ENCODE results near the gene NMNAT2.
"Not testable (repeated sequence)": the region's sequence is repeated elsewhere in the genome, so short reads cannot be mapped to it uniquely, and the experiment has no call there.

NMNAT2 gene

DNA sequence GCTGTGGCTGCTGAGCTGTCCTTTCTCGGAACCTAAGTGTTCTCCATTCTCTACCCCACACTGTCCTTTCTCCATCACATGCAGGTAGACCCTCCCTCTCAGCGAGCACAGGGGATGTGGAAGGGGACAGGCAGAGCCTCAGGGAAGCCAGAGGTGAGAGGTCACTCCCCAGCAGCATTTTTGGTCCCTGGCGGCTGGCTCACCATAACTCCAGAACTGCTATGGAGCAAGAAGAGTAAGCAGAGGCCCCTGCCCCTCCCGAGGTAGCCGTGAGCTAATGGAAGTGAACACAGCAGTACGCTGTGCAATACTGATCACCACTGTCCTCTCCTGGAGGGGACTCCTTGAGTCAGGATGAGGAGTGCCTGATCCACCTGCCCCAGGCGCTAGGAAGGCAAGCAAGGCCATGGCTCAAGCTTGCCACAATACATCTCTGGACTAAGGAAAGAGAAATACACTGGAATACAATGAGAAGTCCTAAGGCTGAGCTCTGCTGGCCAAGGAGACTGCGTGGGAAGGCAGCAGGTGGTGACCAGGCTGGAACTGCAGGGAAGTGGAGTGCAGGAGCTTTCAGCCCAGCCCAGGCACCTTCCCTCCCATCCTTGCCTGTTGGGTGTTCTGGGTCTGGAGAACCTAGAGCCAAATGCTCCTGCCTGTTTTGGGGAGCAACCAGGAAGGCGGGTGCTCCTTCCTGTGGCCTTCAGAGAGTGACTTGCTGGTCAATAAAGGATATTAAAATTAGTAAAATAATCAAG is 135.9 kb downstream of the NMNAT2 start:
- no peak for DNase-seq

- peak; percentile 77 for DNase-seq
Observed at GRCh38 chr1:183281553-183282091, 136.6 kb downstream of the NMNAT2 start.

DNA sequence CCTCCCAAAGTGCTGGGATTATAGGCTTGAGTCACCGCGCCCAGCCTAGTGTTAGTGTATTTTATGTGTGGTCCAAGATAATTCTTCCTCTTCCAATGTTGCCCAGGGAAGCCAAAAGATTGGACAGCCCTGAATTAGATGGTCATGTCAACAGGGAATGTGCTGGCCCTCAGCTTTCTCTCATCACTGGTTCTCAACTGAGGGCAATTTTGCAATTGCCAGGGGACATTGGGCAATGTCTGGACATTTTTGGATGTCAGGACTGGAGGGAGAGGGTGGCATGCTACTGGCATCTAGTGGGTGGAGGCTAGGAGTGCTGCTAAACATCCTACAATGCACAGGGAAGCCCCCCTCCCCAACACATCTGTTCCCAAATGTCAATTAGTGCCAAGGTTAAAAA is 137.1 kb downstream of the NMNAT2 start:
- DNase-seq: no peak

DNA sequence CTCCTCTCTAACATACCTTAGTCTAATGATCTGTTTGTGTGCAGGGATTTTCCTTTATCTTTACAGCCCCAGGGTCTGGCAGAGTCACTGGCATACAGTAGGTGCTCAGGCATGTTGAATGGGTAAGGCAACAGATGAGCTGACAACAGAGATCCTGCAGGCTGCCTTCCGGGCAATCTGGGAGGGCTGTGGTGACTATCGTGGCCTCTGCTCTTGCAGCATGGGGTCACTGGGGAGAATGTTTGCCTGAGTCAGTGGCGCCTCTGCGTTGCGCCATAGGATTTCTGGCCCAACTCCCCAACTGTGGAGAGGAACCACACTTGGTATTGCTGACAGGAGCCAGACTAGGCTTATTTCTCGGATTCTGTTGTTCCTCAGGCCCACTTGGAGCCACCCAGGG is 138.3 kb downstream of the NMNAT2 start:
- no peak for DNase-seq

DNA sequence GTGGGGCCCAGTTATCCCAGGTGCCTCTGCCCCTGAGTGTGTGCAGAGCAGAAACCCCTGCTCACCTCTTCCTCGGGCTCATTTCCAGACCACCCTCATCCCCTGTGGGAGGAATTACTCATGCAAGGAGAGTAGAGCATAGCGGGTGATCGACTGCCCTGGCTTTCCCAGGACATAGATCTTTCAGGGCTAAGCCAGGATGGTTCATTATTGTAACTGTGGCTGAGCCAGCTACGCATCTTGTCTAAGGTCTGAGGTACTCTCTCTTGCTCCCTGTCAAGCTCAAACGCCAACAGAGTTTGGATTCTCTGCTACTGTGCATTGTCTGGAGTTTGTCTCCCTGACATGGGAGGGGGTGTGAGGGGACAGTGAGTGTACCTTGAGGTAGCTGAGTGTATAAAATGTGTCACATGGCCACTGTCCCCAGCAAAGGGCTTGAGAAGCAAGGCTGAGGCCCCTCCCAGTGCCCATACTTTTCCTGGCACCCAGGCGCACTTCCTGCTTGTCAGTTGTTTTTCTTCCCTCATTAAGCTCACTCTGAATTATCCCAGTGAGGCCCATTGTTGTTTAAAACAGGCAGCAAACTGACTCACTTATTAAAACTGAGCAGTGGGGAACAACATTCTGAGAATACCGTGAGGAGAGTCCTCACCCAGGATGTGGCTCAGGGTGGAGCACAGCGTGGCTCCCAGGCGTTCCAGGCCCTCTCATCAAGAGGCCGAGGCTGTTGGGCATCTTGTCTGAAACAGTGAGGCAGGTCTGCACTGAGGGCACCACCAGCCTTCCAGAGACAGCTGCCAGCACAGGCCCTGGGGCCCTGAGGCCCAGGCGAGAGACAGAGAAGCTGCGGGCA is 139.2 kb downstream of the NMNAT2 start:
- DNase-seq: no peak

DNA sequence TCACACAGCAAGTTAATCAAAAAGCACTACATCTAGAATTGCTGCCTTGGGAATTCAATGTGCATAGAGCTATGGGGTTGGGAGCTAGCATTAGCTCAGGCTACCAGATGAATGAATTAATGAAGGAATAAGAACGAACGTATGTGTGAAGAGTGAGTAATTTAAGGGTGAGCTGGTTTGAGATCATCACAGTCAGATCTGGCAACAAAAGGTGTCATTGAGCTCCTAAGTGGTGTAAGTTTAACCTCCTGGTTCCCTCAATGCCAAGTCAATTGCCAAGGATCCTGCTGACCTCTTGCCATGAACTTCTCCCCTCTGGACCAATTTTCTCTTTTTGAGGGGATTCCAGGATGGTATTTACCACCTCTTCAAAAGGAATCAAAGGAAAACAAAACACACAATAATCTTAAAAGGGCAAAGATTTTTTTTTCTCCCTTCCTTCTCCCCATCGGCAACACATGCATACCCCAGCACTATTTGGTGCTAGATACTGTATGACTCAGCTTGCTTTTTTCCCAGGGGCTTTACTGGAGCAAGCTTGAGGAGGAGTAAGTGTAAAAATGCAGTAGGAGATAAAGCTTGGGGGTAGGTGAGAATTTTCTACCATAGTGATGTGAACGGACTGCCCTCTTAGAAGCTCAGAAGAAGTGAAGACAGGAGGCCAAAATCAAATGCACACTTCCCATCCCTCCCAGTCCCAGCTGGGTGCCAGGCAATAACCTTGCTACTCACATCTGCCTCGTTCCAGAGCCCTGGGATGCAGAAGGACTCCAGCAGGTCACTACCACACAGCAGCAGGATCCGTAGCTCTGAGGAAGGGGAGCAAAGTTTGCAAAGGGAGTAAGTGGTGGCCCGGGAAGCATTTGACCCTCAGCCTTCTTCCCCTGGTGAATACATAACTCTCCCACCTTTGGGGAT is 140.1 kb downstream of the NMNAT2 start:
- DNase-seq: no peak

- DNase-seq: no peak
Observed at GRCh38 chr1:183276386-183277080, 141.6 kb downstream of the NMNAT2 start.

DNA sequence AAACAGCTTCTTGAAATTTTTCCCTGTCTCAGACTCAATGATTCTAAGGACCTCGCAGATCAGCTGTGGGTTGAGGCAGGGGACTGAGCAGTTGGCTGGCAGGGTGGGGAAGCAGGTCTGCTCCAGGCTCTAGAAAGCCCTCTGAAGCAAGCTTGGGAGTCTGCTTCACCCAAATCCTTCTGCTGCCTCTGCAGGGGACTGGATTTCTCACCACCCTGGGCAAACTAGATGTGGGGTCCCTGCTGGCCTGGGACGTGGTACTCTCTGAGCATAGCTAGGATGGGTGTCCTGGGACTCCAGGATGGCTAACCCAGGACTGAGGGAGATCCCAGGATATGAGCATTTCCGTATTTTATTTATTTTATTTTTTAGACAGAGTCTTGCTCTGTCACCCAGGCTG is 142.9 kb downstream of the NMNAT2 start:
- no peak for DNase-seq

- DNase-seq: no peak
Observed at GRCh38 chr1:183274836-183275235, 143.3 kb downstream of the NMNAT2 start.

DNA sequence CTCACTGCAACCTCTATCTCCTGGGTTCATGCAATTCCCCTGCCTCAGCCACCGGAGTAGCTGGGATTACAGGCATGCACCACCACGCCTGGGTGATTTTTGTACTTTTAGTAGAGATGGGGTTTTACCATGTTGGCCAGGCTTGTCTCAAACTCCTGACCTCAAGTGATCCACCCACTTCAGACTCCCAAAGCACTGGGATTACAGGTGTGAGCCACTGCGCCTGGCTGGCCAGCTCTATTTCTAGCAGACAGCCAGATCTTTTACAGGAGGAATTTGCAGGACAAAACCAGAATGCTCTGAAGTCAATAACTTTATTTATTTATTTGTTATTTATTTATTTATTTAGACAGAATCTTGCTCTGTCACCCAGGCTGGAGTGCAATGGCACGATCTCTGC is 144.2 kb downstream of the NMNAT2 start:
- not testable (repeated sequence) for DNase-seq

DNA sequence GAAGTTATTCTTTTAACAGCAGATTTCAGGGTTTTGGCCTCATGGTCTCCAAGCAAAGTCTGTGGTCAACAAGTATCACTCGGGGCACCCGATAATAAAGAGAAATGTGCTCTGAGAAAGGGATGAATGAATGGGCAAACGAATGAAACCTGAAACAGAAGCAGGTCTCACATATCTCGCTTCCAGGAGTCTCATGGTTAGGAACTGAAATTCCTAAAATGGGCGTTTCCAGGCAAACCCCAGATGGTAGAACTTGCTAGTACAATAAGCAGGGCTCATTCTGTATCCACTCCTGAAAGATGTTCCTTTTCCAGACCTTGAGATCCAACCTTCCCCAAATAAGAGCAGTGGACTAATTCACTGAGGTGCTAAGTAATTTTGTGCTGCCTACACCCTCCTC is 144.9 kb downstream of the NMNAT2 start:
- DNase-seq: no peak

GRCh38 chr1:183272390-183272848 is 145.8 kb downstream of the NMNAT2 start:
- no peak for DNase-seq

DNA sequence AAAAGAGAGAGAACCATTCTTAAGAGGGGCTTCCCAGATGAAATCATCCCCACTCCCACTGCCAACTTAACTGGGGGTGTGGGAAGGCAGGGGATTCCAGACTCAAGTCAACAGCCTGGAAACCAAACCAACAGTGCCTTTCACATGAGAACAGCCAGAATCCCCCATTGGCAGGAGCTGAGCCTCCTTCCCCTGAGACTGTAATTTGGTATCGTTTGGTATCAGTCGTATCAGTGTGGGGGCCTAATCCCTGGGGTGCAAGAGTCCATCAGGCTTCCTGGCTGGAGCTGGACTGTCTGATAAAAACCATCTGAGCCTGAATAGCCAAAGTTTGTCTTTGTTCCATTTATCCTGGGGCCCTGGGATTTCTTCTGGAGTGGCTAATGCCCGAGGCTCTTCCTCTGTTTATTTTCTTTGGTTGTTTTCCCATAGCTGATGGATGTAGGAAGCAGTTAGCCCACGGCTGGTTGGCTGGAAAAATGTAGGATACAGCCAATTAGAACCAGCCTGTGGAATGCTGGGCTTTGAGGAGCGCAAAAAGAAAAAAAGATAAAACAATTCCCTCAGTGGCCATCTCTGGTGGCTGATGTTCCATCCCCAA is 147.5 kb downstream of the NMNAT2 start:
- no peak for DNase-seq

GRCh38 chr1:183267646-183268431 is 150.3 kb downstream of the NMNAT2 start:
- no peak for DNase-seq

- DNase-seq: no peak
Observed at GRCh38 chr1:183263886-183264602, 154.1 kb downstream of the NMNAT2 start.

GRCh38 chr1:183262628-183263200 is 155.5 kb downstream of the NMNAT2 start:
- DNase-seq: no peak

DNA sequence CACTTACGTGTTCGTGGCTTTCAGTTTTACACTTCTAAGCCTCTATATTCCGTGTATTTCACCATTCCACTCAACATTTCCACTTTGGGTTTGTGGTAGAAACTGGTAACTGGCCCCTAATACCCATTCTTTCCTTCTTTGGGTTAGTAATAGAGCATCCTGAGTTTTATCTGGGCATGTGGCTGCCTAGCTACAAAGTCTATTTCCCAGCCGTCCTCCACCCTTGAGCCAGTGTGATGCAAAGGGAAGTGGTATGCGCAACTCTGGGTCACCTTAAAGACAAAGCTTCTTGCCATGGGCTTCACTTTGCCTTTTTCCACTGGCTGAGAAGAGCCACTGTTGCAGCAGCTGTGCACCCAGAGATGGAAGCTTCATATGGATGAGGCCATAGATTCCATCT is 158.3 kb downstream of the NMNAT2 start:
- DNase-seq: no peak

DNA sequence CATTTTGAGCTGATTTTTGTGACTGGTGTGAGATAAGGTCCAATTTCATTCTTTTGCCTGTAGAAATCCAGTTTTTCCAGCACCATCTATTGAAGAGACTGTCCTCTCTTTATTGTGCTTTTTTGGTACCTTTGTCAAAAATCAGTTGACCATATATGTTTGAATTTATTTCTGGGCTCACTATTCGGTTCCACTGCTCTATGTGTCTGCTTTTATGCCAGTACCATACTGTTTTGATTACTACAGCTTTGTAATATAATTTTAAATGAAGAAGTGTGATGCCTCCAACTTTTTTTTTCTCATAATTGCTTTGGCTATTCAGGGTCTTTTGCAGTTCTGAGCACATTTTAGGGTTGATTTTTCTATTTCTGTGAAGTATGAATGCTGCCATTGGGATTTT is 163.1 kb downstream of the NMNAT2 start:
- no peak for DNase-seq

GRCh38 chr1:183251959-183252450 is 166.2 kb downstream of the NMNAT2 start:
- DNase-seq: no peak

Measured in NCI-H2227 treated with DMSO at 0.1 percent for 48 hours (cell line).